NB4 (cell line): ENCODE data around the gene CREB3L1.

ENCODE experiments used
- DNase-seq: peaks from one replicate; pipeline ENCODE4 v3.0.0; 2010; ENCODE audit warnings: low read depth
- H3K4me3 ChIP-seq: one replicate; pipeline ENCODE4 v1.5.1; 2011; ENCODE audit warnings: mild to moderate bottlenecking, low read depth, low read length, moderate library complexity
- CTCF ChIP-seq: IDR thresholded peaks from one replicate; pipeline ENCODE4 v1.5.1; 2012; ENCODE audit warnings: low read depth, low read length
- MAX ChIP-seq: IDR thresholded peaks from 2 replicates; pipeline ENCODE4 v1.6.1; 2011; ENCODE audit warnings: low read depth, low read length
- MYC ChIP-seq: IDR thresholded peaks from 2 replicates; pipeline ENCODE4 v1.6.1; 2011; ENCODE audit warnings: low read depth, low read length
- POLR2A ChIP-seq: IDR thresholded peaks from 2 replicates; pipeline ENCODE4 v1.6.1; 2011; ENCODE audit warnings: mild to moderate bottlenecking; ENCODE audit not compliant: insufficient read length; ENCODE audit errors: extremely low read depth

The CREB3L1 gene

GRCh38 chr11:46290598-46291309, 13.3 kb downstream of the CREB3L1 start:
- TF ChIP-seq MAX: no peak
- TF ChIP-seq POLR2A: no peak
- no peak for TF ChIP-seq MYC
- TF ChIP-seq CTCF: no peak
- DNase-seq: peak; percentile 40
- no peak overlapping the region for H3K4me3 ChIP-seq

- H3K4me3 ChIP-seq: no peak overlapping the region
- TF ChIP-seq MAX: no peak
- no peak for TF ChIP-seq MYC
- no peak for TF ChIP-seq CTCF
- no peak for DNase-seq
These were observed 14.1 kb downstream of the CREB3L1 start for GRCh38 chr11:46291441-46292150.

DNA sequence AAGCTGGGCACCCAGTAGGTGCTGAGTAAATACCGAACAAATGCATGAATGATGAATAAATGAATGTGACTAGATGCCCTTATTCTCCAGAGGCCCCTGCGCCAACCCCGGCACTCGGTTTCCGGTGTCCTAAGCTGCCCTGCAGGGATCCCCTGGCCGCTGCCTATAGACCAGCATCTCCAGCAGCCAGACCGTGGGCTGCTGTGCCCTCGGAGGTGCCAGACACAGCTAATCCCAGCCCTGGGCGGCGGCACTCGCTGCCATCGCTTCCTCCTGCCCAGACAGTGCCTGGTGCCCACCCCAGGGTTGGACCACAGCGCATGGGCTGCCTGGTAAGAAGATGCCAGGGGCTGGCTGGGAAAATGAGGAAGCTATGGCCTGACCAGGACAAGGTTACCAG, 15.6 kb downstream of the CREB3L1 start:
- no peak for TF ChIP-seq CTCF
- TF ChIP-seq MYC: no peak
- TF ChIP-seq MAX: no peak
- TF ChIP-seq POLR2A: no peak
- DNase-seq: no peak
- H3K4me3 ChIP-seq: no peak overlapping the region

DNA sequence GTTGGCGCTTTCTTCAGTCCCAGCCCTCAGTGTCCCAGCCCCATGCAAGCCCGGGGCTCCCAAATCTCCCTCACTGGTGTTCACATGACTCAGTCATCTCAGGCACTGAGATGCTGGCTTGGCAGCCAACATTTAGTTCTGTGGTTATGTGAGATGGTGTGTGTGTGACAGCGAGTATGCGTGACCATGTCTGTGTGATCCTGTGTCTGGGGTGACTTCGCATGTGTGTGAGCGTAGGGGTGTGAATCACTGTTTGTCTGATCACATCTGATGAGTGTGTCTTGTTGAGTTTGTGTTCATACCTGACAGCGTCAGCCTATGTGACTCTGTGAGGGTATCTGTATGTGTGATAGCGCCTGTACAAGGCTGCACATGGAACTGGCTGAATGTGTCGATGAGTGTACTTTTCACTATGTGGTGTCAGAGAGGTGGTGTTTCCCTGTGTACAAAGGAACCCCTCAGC, 16.2 kb downstream of the CREB3L1 start:
- no peak for DNase-seq
- TF ChIP-seq CTCF (no peak), POLR2A (no peak), MYC (no peak), MAX (no peak)

DNA sequence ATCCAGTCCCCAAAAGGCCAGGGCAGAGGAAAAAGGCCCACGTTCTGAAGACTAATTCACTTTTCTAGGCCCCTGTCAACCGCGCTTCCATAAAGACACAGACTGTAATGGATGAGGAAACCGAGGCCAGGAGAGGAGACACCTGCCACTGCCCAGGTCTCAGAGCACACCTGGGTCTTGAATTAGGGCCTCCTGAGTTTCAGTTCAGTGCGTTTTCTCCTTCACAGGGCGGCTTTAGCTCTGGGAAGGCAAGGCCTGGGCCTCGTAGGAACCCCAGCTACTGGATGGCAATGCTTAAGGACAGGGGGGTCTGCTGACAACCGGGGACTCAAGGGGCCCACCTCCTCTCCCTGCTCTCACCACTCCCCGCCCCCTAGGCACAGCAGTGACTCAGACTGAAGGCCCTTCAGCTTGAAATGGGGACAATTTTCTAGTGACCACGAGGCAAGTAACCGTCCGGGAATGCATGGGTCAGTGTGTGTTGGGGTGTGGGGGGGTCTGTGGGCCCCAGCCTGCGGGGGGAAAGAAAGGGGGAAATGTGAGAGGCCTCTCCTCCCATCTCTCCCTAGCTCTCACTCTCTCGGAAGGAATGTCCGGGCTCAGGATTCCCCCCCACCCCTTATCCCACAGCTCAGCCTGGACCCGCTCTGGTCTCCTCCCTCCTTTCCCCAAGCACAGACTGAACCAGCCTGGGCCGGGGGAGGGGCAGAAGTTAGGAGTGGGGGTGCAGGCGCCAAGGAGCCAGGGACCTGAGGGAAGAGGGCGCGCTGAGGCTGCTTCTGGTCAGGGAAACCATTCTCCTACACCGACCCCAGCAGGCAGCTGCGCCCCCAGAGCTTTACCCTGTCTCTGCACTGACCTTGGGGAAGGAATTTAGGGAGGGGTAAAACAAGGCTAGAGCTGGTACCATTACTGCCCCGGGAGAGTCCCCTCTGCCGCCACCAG, 17.2 kb downstream of the CREB3L1 start:
- no peak for DNase-seq
- H3K4me3 ChIP-seq: no peak overlapping the region

More for the DNA sequence above, 16.2 kb downstream of the CREB3L1 start:
- no peak overlapping the region for H3K4me3 ChIP-seq

More for the DNA sequence above, 17.2 kb downstream of the CREB3L1 start:
- TF ChIP-seq MAX (no peak), MYC (no peak), CTCF (no peak), POLR2A (no peak)
